ENCODE data around the gene PRXL2B. TPM values are rescaled to one million over a fixed set of nuclear protein-coding genes. Genes with fewer than 3 reads are reported as not detected.

The PRXL2B gene
- total RNA-seq, 1 donor from 2014 or later = 12.6 TPM

DNA sequence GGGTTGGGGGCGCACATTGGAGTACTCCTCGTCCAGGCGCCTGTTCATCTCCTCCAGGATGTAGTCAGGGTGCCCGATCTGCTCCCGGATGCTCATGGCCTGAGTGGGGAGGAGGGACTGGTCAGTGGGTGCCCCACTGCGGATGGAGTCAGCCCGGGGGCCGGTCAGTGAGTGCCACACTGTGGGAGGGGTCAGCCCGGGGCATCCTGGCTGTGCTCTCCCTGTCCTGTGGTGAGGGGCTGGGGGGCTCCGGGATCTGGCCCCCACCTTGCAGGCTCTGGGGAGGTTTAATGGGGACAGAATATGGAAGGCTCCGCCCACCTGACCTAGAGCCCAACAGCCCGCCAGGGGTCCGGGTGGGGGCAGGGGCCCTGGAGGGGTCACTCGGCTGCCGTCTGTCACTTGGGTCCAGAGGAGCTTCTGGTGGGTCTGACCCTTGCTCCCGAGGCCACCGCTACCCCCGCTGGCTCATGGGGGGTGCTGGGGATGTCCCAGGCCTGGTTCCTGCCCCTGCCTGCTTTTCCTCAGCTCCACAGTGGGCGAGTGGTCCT lies 8.8 kb downstream of the PRXL2B start:
- DNase-seq (ENCODE audit: low spot score in 2 of 2) (no peak), FAIRE-seq (no peak)

DNA sequence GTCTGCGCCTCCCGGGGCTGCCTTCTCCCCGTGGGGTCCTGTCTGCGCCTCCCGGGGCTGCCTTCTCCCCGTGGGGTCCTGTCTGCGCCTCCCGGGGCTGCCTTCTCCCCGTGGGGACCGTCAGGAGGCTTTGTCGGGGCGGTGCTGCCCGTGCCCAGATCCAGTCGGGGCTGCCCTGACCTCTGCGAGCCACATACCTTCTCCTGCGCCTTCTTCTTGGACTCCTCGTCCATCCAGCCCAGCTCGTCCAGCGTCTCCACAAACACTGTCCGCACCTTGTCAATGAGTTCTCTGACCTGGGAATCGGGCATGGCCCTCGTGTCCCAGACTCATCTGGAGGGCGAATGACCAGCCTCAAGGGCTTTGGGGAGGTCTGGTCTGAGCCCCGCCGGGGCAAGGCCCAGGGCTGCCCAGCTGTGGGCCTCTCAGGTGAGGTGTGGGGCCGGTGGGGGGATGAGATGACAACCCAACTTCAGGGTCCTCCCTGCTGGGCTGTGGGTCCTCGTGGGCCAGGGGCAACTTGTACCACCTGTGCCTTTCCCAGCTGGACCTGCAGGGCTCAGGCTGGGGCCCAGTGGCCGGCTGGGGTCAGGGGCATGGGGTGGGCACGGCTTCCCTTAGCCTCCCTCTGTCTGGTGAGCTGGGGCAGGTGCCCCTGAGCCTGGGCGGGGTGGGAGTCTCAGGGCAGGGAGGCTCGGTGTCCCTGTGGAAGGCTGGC lies 9.4 kb downstream of the PRXL2B start:
- no peak for FAIRE-seq

GRCh38 chr1:2596530-2597333 lies 10.2 kb downstream of the PRXL2B start:
- DNase-seq (ENCODE audit: low spot score in 2 of 2) (no peak), FAIRE-seq (no peak)

More for the DNA sequence above, 9.4 kb downstream of the PRXL2B start:
- DNase-seq (ENCODE audit: low spot score in 2 of 2) = no peak

GRCh38 chr1:2597441-2598328 lies 11.1 kb downstream of the PRXL2B start:
- DNase-seq (ENCODE audit: low spot score in 2 of 2) = no peak
- FAIRE-seq = no peak

- FAIRE-seq (no peak), DNase-seq (ENCODE audit: low spot score in 2 of 2) (no peak)
These were observed 11.9 kb downstream of the PRXL2B start for GRCh38 chr1:2598329-2598931.

- DNase-seq (ENCODE audit: low spot score in 2 of 2) = no peak
- no peak for FAIRE-seq
These were observed 15.2 kb downstream of the PRXL2B start for GRCh38 chr1:2601721-2602303.

GRCh38 chr1:2602311-2602835 lies 15.8 kb downstream of the PRXL2B start:
- no peak for FAIRE-seq
- DNase-seq (ENCODE audit: low spot score in 2 of 2) = no peak

DNA sequence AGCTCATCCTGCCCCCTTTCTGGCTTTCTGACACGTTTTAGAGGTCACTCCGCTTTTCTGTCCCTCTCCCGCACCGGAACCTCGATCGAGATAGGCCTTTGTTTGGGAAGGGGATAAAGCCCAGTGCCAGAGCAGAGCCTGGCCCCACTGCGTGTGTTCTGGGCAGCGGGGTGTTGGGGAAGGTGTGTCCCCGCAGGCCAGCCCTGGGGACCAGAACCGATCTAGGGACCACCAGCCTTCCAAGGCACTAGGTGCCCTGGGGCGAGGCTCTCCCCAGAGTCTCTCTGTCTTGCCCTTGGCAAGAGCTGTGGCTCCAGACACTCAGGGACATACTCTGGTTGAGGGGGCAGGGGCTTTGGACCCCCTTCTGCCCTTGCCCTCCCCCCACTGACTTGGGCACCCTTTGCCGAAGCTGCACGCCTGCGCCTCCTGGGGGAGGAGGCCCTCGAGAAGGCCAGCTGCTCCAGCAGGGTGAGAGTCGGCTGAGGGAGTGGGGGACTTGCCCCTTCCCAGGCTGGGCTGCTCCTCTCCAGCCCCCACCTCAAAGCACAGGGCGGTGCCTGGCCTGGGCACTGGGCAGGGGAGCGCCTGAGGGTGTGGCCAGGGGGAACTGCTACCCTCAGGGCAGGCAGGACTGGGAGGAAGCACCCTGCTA lies 16.4 kb downstream of the PRXL2B start:
- no peak for DNase-seq (ENCODE audit: low spot score in 2 of 2)
- FAIRE-seq = no peak

DNA sequence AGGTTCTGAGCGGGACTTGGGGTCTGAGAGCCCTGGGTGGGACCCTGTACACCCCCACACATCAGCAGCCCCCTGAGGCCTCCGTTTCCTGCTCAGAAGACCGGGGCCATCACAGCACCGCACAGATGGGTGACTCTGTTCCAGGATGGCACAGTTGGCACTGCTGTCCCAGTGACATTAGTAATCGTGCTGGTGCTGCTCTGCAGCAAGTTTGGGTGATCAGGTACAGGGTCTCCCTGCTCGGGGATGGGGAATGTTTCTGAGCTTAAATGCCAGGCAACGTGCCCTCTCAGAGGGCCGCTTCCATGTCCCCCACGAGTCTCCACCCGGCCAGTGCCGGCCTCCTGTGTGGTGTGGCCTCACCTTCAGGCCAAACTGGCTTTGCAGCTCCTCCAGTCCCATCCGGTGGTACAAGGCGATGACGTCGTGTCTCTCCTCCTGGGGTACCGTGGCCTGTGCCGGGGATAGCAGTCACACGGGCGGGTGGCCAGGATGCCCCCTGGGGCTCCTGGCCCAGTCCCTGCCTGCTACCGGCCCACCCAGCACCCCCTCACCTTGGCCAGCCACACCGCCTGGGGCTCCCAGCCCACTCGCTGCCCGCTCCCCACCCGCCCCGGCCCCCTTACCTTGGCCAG lies 17.1 kb downstream of the PRXL2B start:
- no peak for FAIRE-seq
- DNase-seq (ENCODE audit: low spot score in 2 of 2) = no peak

GRCh38 chr1:2604156-2604843 lies 17.7 kb downstream of the PRXL2B start:
- FAIRE-seq (no peak), DNase-seq (ENCODE audit: low spot score in 2 of 2) (no peak)

GRCh38 chr1:2604844-2605508 lies 18.4 kb downstream of the PRXL2B start:
- FAIRE-seq (no peak), DNase-seq (ENCODE audit: low spot score in 2 of 2) (no peak)

DNA sequence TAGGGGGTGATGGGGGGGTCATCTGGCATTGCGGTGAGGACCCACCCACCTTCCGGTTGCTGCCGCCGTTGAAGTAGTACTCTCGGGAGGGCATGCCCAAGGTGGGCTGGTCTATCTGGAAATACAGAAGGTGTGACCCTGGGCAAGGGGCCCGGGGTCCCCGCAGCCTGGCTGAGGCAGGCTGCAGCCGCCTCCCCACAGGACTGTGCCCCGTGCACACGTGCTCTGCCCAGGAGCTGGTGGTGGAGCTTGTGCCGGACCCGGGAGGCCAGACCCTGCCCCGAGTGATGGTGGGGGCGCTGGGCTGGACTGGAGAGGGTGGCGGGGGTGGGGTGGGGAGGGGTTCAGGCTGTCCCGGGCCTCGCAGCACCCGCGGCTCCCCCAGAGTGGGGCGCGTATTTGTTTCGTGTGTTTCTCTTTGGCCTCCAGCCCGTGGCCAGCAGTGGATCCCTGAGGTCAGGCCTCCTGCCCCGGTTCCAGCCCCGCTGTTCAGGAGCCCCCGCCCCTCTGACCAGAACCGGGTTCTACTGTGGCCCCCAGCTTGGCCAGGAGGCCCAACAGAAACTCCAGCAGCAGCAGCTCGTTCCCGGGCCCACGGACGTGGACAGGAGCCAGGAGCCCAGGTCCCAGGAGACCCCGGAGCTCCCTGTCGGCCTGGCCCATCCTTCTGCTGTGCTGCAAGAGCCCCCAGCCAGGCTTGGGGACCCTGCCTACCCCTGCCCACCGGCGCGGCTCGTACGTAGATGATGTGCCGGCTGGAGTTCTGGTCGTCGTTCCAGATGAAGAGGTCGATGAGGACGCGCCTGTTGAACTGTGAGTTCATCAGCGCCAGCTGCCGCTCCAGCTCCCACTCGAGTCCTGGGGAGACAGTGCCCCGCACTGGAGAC lies 19.2 kb downstream of the PRXL2B start:
- DNase-seq (ENCODE audit: low spot score in 2 of 2) (no peak), FAIRE-seq (no peak)

DNA sequence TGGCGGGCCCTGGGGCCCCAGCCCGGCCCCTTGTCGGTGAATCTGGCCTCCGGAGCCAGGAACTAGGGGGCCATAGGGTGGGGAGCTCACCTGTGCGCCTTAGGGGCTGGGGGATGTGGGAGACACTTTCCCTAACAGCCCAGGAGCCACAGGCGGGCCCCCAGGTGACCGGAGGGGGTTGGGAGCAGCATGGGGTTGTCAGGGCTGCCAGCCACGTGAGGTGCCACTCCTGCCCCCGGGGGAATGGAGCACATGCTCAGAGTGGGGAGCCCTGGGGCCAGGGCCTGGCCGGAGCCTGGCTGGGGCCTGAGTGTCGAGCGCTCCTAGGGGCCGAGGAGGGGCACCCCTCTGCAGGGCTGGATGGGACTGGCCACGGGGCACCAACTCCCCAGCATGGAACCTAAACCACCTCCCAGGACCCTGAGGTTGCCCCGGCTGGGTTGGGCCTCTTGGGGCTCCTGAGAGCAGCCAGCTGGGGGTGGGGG lies 19.9 kb downstream of the PRXL2B start:
- no peak for DNase-seq (ENCODE audit: low spot score in 2 of 2)
- no peak for FAIRE-seq

- no peak for FAIRE-seq
- DNase-seq (ENCODE audit: low spot score in 2 of 2) = no peak
These were observed 20.5 kb downstream of the PRXL2B start for GRCh38 chr1:2606881-2607621.

- FAIRE-seq = no peak
- no peak for DNase-seq (ENCODE audit: low spot score in 2 of 2)
These were observed 21.1 kb downstream of the PRXL2B start for GRCh38 chr1:2607641-2608091.
